ENCODE measurements around the gene TK1.

- TF ChIP-seq POLR2A (IDR thresholded peaks at IDR 0.05) = no peak
- no peak for TF ChIP-seq CTCF (IDR thresholded peaks at IDR 0.05)
Measured at GRCh38 chr17:78138204-78139060, 48.4 kb downstream of the TK1 start.
